ENCODE results near the gene UBASH3B. TPM values are rescaled to one million over a fixed set of nuclear protein-coding genes. Genes with fewer than 3 reads are reported as not detected.
A peak's percentile ranks its signal among the peaks of the same experiment; 100 is the strongest.

Gene UBASH3B
- polyA plus RNA-seq, 1 experiment, result 19.1 TPM

DNA sequence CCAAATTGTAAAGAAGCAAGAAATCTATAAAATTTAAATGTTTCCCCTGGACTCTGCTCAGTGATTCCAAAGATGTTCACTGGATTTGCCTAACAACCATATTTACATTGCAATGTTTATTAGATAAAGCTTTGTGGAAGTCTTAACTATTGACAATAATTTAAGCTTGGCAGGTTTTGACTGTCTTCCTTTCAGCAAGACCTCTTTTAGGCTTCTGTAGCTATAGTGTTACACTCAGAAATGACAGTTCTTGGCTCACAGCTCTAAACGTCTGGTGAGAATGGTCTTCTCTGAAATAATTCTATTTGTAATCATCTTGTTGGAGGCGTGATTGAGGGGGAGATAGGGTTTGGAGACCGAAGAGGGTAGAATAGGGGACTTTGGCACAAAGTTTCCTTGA, 138.0 kb downstream of the UBASH3B start:
- H3K27me3 ChIP-seq (ENCODE audit: control insufficient read depth, insufficient read depth, low read length), result no peaks in the 10 kb centered on the region
- no peak overlapping the region for H3K27ac ChIP-seq (ENCODE audit: low read depth, low read length)
- TF ChIP-seq, protein P1, sequence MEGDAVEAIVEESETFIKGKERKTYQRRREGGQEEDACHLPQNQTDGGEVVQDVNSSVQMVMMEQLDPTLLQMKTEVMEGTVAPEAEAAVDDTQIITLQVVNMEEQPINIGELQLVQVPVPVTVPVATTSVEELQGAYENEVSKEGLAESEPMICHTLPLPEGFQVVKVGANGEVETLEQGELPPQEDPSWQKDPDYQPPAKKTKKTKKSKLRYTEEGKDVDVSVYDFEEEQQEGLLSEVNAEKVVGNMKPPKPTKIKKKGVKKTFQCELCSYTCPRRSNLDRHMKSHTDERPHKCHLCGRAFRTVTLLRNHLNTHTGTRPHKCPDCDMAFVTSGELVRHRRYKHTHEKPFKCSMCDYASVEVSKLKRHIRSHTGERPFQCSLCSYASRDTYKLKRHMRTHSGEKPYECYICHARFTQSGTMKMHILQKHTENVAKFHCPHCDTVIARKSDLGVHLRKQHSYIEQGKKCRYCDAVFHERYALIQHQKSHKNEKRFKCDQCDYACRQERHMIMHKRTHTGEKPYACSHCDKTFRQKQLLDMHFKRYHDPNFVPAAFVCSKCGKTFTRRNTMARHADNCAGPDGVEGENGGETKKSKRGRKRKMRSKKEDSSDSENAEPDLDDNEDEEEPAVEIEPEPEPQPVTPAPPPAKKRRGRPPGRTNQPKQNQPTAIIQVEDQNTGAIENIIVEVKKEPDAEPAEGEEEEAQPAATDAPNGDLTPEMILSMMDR (IDR thresholded peaks at IDR 0.05; ENCODE audit: low read depth, low read length), result no peak
- H3K4me3 ChIP-seq (ENCODE audit: low read depth, low read length), result no peak overlapping the region
- CTCF ChIA-PET, result interaction anchor here (0.9 to 4.6 kb wide), 2 partner anchors 12 to 59 kb away, joined by 3 to 21 read pairs; no protein-coding TSS in a partner anchor
- POLR2A ChIA-PET, result interaction anchor here (0.6 kb wide), 1 partner anchor 243 kb away, joined by 7 read pairs; no protein-coding TSS in a partner anchor
- DNase-seq (ENCODE audit: low read depth, low spot score), result no peak
- no peaks in the 10 kb centered on the region for H3K9me3 ChIP-seq (ENCODE audit: control insufficient read depth, insufficient read depth, low read length)

DNA sequence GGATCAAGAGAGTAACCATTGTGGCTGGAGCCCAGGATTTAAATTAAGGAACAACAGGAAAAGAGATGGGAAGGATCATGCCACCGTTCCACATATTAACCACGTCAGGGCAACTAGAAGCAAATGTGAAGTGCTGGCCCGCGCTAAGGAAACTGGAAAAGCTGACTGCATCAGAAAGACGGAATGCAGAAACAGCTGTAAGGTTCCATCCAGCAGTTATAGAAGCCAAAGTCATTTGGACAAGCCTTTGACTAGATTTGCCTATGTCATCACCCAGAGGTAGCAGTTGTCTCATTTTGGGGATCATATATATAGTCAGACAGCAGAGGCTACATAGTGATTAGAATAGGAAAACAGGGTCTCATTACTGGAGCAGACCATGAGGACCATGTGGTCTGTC, 139.8 kb downstream of the UBASH3B start:
- POLR2A ChIA-PET, result no interaction called here
- no peak overlapping the region for H3K27ac ChIP-seq (ENCODE audit: low read depth, low read length)
- no peaks in the 10 kb centered on the region for H3K9me3 ChIP-seq (ENCODE audit: control insufficient read depth, insufficient read depth, low read length)
- H3K27me3 ChIP-seq (ENCODE audit: control insufficient read depth, insufficient read depth, low read length), result no peaks in the 10 kb centered on the region
- no peak for DNase-seq (ENCODE audit: low read depth, low spot score)
- H3K4me3 ChIP-seq (ENCODE audit: low read depth, low read length), result no peak overlapping the region
- CTCF ChIA-PET, result interaction anchor here (1.0 to 4.6 kb wide), 8 partner anchors 10 to 166 kb away, joined by 3 to 23 read pairs (median 8); no protein-coding TSS in a partner anchor
- TF ChIP-seq, protein P1 (IDR thresholded peaks at IDR 0.05; ENCODE audit: low read depth, low read length), result no peak

DNA sequence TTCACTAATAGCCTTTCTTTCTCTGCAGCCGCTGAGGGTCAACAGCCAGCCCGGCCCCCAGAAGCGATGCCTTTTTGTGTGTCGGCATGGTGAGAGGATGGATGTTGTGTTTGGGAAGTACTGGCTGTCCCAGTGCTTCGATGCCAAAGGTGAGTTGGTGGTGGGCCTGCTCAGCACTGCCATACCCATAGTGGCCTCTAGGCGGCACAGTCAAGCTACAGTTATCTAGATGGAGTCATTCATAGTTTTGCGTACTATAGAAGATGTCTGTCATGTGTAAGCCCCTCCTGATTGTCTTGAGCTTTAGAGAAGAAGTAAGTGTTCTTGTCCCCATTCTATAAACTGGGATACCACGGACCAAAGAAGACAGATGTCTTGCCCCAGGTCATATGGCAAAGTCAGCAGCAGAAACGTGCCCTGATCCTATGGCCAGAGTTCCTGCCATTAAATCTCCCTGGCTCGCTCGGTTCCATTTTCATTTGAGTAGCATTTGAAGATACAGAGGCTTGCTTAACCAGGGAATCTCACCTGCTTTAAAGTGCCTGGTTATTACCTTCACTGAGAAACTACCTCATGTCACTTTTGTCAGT, 140.7 kb downstream of the UBASH3B start:
- DNase-seq (ENCODE audit: low read depth, low spot score), result no peak
- Histone ChIP-seq H3K9me3 (ENCODE audit: control insufficient read depth, insufficient read depth, low read length) (no peaks in the 10 kb centered on the region), H3K27ac (ENCODE audit: low read depth, low read length) (no peak overlapping the region), H3K4me3 (ENCODE audit: low read depth, low read length) (no peak overlapping the region), H3K27me3 (ENCODE audit: control insufficient read depth, insufficient read depth, low read length) (no peaks in the 10 kb centered on the region)
- ChIA-PET CTCF (interaction anchor here (0.6 to 4.6 kb wide), 16 partner anchors 9 to 227 kb away, joined by 3 to 23 read pairs (median 6); no protein-coding TSS in a partner anchor), POLR2A (no interaction called here)
- TF ChIP-seq, protein P1 (IDR thresholded peaks at IDR 0.05; ENCODE audit: low read depth, low read length), result peak; percentile 79

DNA sequence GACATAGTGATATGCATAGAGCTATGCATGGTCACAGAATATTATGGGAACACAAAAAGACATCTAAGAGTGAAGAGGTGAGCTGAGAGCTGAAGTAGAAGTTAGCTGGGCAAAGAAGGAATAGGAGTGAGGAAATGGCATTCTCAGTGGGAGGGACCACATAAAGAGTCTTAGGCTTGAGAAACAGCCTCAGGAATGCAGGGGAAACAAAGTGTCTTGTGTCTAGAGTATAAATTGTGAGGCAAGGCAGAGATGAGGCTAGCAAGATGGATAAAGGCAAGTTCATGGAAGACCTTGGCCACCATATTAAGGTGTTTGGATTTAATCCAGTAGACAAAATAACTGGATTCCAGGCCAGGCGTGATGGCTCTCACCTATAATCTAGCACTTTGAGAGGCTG, 142.1 kb downstream of the UBASH3B start:
- ChIA-PET POLR2A (interaction anchor here (0.5 kb wide), 1 partner anchor 77 kb away, joined by 10 read pairs; no protein-coding TSS in a partner anchor), CTCF (interaction anchor here (1.0 to 4.6 kb wide), 5 partner anchors 9 to 169 kb away, joined by 4 to 23 read pairs (median 6); no protein-coding TSS in a partner anchor)
- no peak for DNase-seq (ENCODE audit: low read depth, low spot score)
- H3K9me3 ChIP-seq (ENCODE audit: control insufficient read depth, insufficient read depth, low read length), result no peaks in the 10 kb centered on the region
- no peaks in the 10 kb centered on the region for H3K27me3 ChIP-seq (ENCODE audit: control insufficient read depth, insufficient read depth, low read length)
- TF ChIP-seq, protein P1 (IDR thresholded peaks at IDR 0.05; ENCODE audit: low read depth, low read length), result no peak
- H3K4me3 ChIP-seq (ENCODE audit: low read depth, low read length), result no peak overlapping the region
- no peak overlapping the region for H3K27ac ChIP-seq (ENCODE audit: low read depth, low read length)

DNA sequence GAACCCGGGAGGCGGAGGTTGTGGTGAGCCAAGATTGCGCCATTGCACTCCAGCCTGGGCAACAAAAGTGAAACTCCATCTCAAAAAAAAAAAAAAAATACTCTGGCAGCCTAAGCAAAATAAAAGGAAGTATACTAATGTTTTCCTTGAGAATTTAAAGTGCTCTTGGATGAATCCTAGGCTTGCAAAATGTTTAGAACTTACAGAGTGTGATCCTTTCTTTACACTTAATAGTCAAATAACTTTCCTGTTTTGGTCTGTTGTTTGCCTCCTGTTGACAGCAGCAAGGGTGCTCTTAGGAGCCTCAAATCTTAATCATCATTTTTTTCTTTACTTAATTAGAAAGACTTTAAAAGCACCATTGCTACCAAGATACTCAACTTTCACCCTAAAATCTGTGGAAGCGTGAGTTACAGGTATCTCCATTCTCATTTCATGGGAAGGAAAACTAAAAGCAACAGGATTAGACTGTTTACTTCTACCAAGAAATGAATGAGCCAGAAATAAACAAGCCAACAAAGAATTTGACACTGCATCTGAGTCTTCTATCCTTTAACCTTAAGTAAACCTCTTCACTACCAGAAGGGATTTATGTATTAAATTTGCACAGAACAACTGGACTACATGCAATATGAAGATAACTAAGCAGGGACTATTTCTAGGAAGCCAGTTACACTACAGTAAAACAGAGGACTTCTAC, 144.0 kb downstream of the UBASH3B start:
- CTCF ChIA-PET, result interaction anchor here (0.7 kb wide), 1 partner anchor 71 kb away, joined by 5 read pairs; no protein-coding TSS in a partner anchor
- Histone ChIP-seq H3K27me3 (ENCODE audit: control insufficient read depth, insufficient read depth, low read length) (no peaks in the 10 kb centered on the region), H3K9me3 (ENCODE audit: control insufficient read depth, insufficient read depth, low read length) (no peaks in the 10 kb centered on the region), H3K4me3 (ENCODE audit: low read depth, low read length) (no peak overlapping the region), H3K27ac (ENCODE audit: low read depth, low read length) (no peak overlapping the region)
- POLR2A ChIA-PET, result no interaction called here
- TF ChIP-seq, protein P1 (IDR thresholded peaks at IDR 0.05; ENCODE audit: low read depth, low read length), result no peak
- DNase-seq (ENCODE audit: low read depth, low spot score), result no peak
